Amniotic epithelial cell (primary cell): ENCODE measurements around the gene FTH1.
"Not testable (repeated sequence)": the region's sequence is repeated elsewhere in the genome, so short reads cannot be mapped to it uniquely, and the experiment has no call there.

ENCODE experiments used
- DNase-seq: peaks from one replicate; pipeline ENCODE4 v3.0.0-alpha.2; 2010; ENCODE audit warnings: low read depth

FTH1 gene

GRCh38 chr11:61963282-61964057, 4.0 kb downstream of the FTH1 start:
- peak; percentile 67 for DNase-seq

- DNase-seq, result peak; percentile 62
Observed at GRCh38 chr11:61963016-61963281, 4.5 kb downstream of the FTH1 start.

- peak; percentile 63 for DNase-seq
Observed at GRCh38 chr11:61962213-61963015, 5.0 kb downstream of the FTH1 start.

- peak; percentile 89 for DNase-seq
Observed at GRCh38 chr11:61961570-61962212, 5.7 kb downstream of the FTH1 start.

- no peak for DNase-seq
Observed at GRCh38 chr11:61960532-61960931, 6.9 kb downstream of the FTH1 start.

GRCh38 chr11:61959678-61960077, 7.8 kb downstream of the FTH1 start:
- DNase-seq, result no peak

GRCh38 chr11:61959114-61959513, 8.3 kb downstream of the FTH1 start:
- no peak for DNase-seq

GRCh38 chr11:61958590-61958989, 8.8 kb downstream of the FTH1 start:
- DNase-seq, result no peak

GRCh38 chr11:61957021-61957770, 10.2 kb downstream of the FTH1 start:
- no peak for DNase-seq

GRCh38 chr11:61956191-61957020, 11.0 kb downstream of the FTH1 start:
- DNase-seq, result no peak

- peak; percentile 30 for DNase-seq
Observed at GRCh38 chr11:61955422-61956135, 11.9 kb downstream of the FTH1 start.

GRCh38 chr11:61954851-61955421, 12.5 kb downstream of the FTH1 start:
- DNase-seq, result peak; percentile 94

- DNase-seq, result peak; percentile 87
Observed at GRCh38 chr11:61954106-61954850, 13.2 kb downstream of the FTH1 start.

GRCh38 chr11:61953632-61954031, 13.8 kb downstream of the FTH1 start:
- DNase-seq, result not testable (repeated sequence)

GRCh38 chr11:61952882-61953281, 14.6 kb downstream of the FTH1 start:
- no peak for DNase-seq

- DNase-seq, result no peak
Observed at GRCh38 chr11:61951484-61952135, 15.8 kb downstream of the FTH1 start.

GRCh38 chr11:61950035-61950547, 17.3 kb downstream of the FTH1 start, which contains the start of gene BEST1:
TSS of gene BEST1 (plus strand) at chr11:61950351. CDS start at chr11:61951807, 1,456 bp downstream.
- DNase-seq, result no peak

- DNase-seq, result peak; percentile 97
Observed at GRCh38 chr11:61949169-61950034, 18.0 kb downstream of the FTH1 start.
